Stimulated activated CD4-positive, alpha-beta T cell treated with anti-CD3 and anti-CD28 coated beads, Interleukin-2, amount 100 ng/mL, for 4 hours (primary cell): ENCODE results near the gene RTN4RL2.

ENCODE experiments used
- DNase-seq: peaks from one replicate; pipeline ENCODE4 v3.0.0-alpha.2; 2020; ENCODE audit warnings: low read depth

Gene RTN4RL2

GRCh38 chr11:57500515-57500914 is 40.2 kb downstream of the RTN4RL2 start:
- no peak for DNase-seq

- DNase-seq = no peak
Observed at GRCh38 chr11:57500926-57501325, 40.6 kb downstream of the RTN4RL2 start.

- no peak for DNase-seq
Observed at GRCh38 chr11:57501953-57502352, 41.6 kb downstream of the RTN4RL2 start.

- DNase-seq = no peak
Observed at GRCh38 chr11:57502376-57502775, 42.0 kb downstream of the RTN4RL2 start.

GRCh38 chr11:57502870-57503269 is 42.5 kb downstream of the RTN4RL2 start:
- DNase-seq = no peak

- DNase-seq = no peak
Observed at GRCh38 chr11:57504511-57504910, 44.2 kb downstream of the RTN4RL2 start.

- DNase-seq = no peak
Observed at GRCh38 chr11:57506522-57506921, 46.2 kb downstream of the RTN4RL2 start.

- no peak for DNase-seq
Observed at GRCh38 chr11:57508341-57509170, 48.2 kb downstream of the RTN4RL2 start.

- no peak for DNase-seq
Observed at GRCh38 chr11:57511741-57512430, 51.6 kb downstream of the RTN4RL2 start.

GRCh38 chr11:57512646-57513451 is 52.5 kb downstream of the RTN4RL2 start:
- DNase-seq = no peak

GRCh38 chr11:57513452-57513795 is 53.1 kb downstream of the RTN4RL2 start:
- no peak for DNase-seq

GRCh38 chr11:57513911-57514537 is 53.7 kb downstream of the RTN4RL2 start:
- DNase-seq = no peak

- DNase-seq = peak; percentile 21
Observed at GRCh38 chr11:57514538-57515331, 54.4 kb downstream of the RTN4RL2 start.

- no peak for DNase-seq
Observed at GRCh38 chr11:57515332-57516060, 55.2 kb downstream of the RTN4RL2 start, which contains the start of gene SLC43A1. TSS of gene SLC43A1 (minus strand) at chr11:57515702. CDS start at chr11:57514111, 1,591 bp downstream.

GRCh38 chr11:57516061-57516443 is 55.7 kb downstream of the RTN4RL2 start:
- no peak for DNase-seq

GRCh38 chr11:57521116-57521515 is 60.8 kb downstream of the RTN4RL2 start:
- no peak for DNase-seq

GRCh38 chr11:57523419-57523818 is 63.1 kb downstream of the RTN4RL2 start:
- DNase-seq = no peak
